Activated CD8-positive, alpha-beta memory T cell treated with anti-CD3 and anti-CD28 coated beads for 48 hours (primary cell): Measurements from ENCODE around the gene ADTRP.
"Not testable (repeated sequence)": the region's sequence is repeated elsewhere in the genome, so short reads cannot be mapped to it uniquely, and the experiment has no call there.

Source experiments
- DNase-seq, 3 experiments: peaks; one replicate each; pipeline ENCODE4 v3.0.0-alpha.2; 2020; ENCODE audit warnings: low read depth in 2 of 3, low spot score in 2 of 3

Gene ADTRP

GRCh38 chr6:11702089-11702488 is 76.5 kb downstream of the ADTRP start:
- no peak for DNase-seq

GRCh38 chr6:11701573-11701972 is 77.0 kb downstream of the ADTRP start:
- DNase-seq: no peak

GRCh38 chr6:11700118-11700718 is 78.4 kb downstream of the ADTRP start:
- DNase-seq: no peak

- DNase-seq: no peak
Measured at GRCh38 chr6:11699576-11699975, 79.0 kb downstream of the ADTRP start.

- no peak for DNase-seq
Measured at GRCh38 chr6:11692451-11693376, 85.9 kb downstream of the ADTRP start.

- no peak for DNase-seq
Measured at GRCh38 chr6:11689847-11690246, 88.8 kb downstream of the ADTRP start.

GRCh38 chr6:11689400-11689799 is 89.2 kb downstream of the ADTRP start:
- DNase-seq: not testable (repeated sequence)

GRCh38 chr6:11688425-11688709 is 90.2 kb downstream of the ADTRP start:
- no peak for DNase-seq

GRCh38 chr6:11685481-11686093 is 93.0 kb downstream of the ADTRP start:
- DNase-seq: no peak

GRCh38 chr6:11684901-11685480 is 93.6 kb downstream of the ADTRP start:
- DNase-seq: no peak

GRCh38 chr6:11683871-11684270 is 94.7 kb downstream of the ADTRP start:
- DNase-seq: no peak

GRCh38 chr6:11682561-11682975 is 96.0 kb downstream of the ADTRP start:
- DNase-seq: no peak

- DNase-seq: no peak
Measured at GRCh38 chr6:11681770-11682169, 96.8 kb downstream of the ADTRP start.

GRCh38 chr6:11681357-11681756 is 97.2 kb downstream of the ADTRP start:
- DNase-seq: no peak

GRCh38 chr6:11680479-11680878 is 98.1 kb downstream of the ADTRP start:
- not testable (repeated sequence) for DNase-seq

GRCh38 chr6:11679099-11679498 is 99.5 kb downstream of the ADTRP start:
- no peak for DNase-seq

GRCh38 chr6:11675601-11676000 is 103.0 kb downstream of the ADTRP start:
- DNase-seq: no peak

- DNase-seq: no peak
Measured at GRCh38 chr6:11672669-11673068, 105.9 kb downstream of the ADTRP start.

- DNase-seq: no peak
Measured at GRCh38 chr6:11672256-11672655, 106.3 kb downstream of the ADTRP start.

- DNase-seq: no peak
Measured at GRCh38 chr6:11669696-11670095, 108.9 kb downstream of the ADTRP start.

- no peak for DNase-seq
Measured at GRCh38 chr6:11668455-11668854, 110.1 kb downstream of the ADTRP start.

GRCh38 chr6:11667876-11668275 is 110.7 kb downstream of the ADTRP start:
- DNase-seq: no peak
